Neural cell (in vitro differentiated cells): ENCODE results near the gene ANKRD63. TPM values are rescaled to one million over a fixed set of nuclear protein-coding genes. Genes with fewer than 3 reads are reported as not detected.

Source experiments
- H2AFZ ChIP-seq: fragments of 200-600, 300-800 bp; sonication (generic), shearing (Covaris generic); 2 replicates; pipeline ENCODE4 v1.6.0; 2014; ENCODE audit warnings: low read depth, mild to moderate bottlenecking, antibody characterized with exemption, low read length, moderate library complexity
- H3F3A ChIP-seq: fragments of 200-600 bp; shearing (Covaris generic); 2 replicates; pipeline ENCODE4 v1.6.1; 2016; ENCODE audit warnings: mild to moderate bottlenecking, moderate library complexity, mixed read lengths, antibody characterized with exemption, low read length; ENCODE audit not compliant: insufficient read depth, poor library complexity, severe bottlenecking
- H3K27ac ChIP-seq: fragments of 200-600, 300-800 bp; sonication (generic), shearing (Covaris generic); 2 replicates; pipeline ENCODE4 v1.5.1; 2014; ENCODE audit warnings: mild to moderate bottlenecking, low read length, moderate library complexity
- H3K27me3 ChIP-seq: fragments of 300-800, 200-600 bp; sonication (generic), shearing (Covaris generic); 2 replicates; pipeline ENCODE4 v1.6.0; 2014; ENCODE audit warnings: mild to moderate bottlenecking, low read depth, low read length, moderate library complexity; ENCODE audit not compliant: insufficient read depth
- H3K36me3 ChIP-seq: fragments of 300-800, 200-600 bp; sonication (generic), shearing (Covaris generic); 2 replicates; pipeline ENCODE4 v1.5.1; 2014; ENCODE audit warnings: mild to moderate bottlenecking, antibody characterized with exemption, low read length, moderate library complexity; ENCODE audit not compliant: insufficient read depth
- H3K4me2 ChIP-seq: fragments of 300-800, 200-600 bp; sonication (generic), shearing (Covaris generic); 2 replicates; pipeline ENCODE4 v1.6.0; 2014; ENCODE audit warnings: mild to moderate bottlenecking, low read length
- H3K4me3 ChIP-seq: fragments of 300-800, 200-600 bp; sonication (generic), shearing (Covaris generic); 2 replicates; pipeline ENCODE4 v1.5.1; 2014; ENCODE audit warnings: mild to moderate bottlenecking, low read length, moderate library complexity
- H3K79me2 ChIP-seq: fragments of 200-600 bp; shearing (Covaris generic); replicated peaks from 2 replicates; pipeline ENCODE4 v1.6.0; 2014; ENCODE audit warnings: mild to moderate bottlenecking, low read length, moderate library complexity; ENCODE audit not compliant: insufficient read depth
- H3K9ac ChIP-seq: fragments of 300-800, 200-600 bp; sonication (generic), shearing (Covaris generic); 2 replicates; pipeline ENCODE4 v1.6.1; 2016; ENCODE audit warnings: mild to moderate bottlenecking, low read length, mixed read lengths
- H3K9me2 ChIP-seq: fragments of 200-600 bp; shearing (Covaris generic); 2 replicates; pipeline ENCODE4 v1.6.1; 2016; ENCODE audit warnings: mild to moderate bottlenecking, low read length, mixed read lengths; ENCODE audit not compliant: insufficient read depth
- H3K9me3 ChIP-seq: fragments of 200-600, 300-800 bp; sonication (generic), shearing (Covaris generic); 2 replicates; pipeline ENCODE4 v1.6.1; 2016; ENCODE audit warnings: mild to moderate bottlenecking, mixed run types, low read length, moderate library complexity, mixed read lengths
- H4K20me1 ChIP-seq: fragments of 200-600 bp; shearing (Covaris generic); 2 replicates; pipeline ENCODE4 v1.6.1; 2016; ENCODE audit warnings: mild to moderate bottlenecking, mixed run types; ENCODE audit not compliant: insufficient read depth
- EP300 ChIP-seq: fragments of 450-650 bp; conservative IDR thresholded peaks from 2 replicates; pipeline ENCODE4 v1.6.1; 2014; ENCODE audit warnings: antibody characterized with exemption, mild to moderate bottlenecking, moderate library complexity; ENCODE audit not compliant: poor library complexity, severe bottlenecking
- EZH2 ChIP-seq: fragments of 200-600, 300-800 bp; shearing (Covaris generic), sonication (generic); IDR thresholded peaks from 2 replicates; pipeline ENCODE4 v1.6.1; 2014; ENCODE audit warnings: antibody characterized with exemption, low read length, borderline replicate concordance, mild to moderate bottlenecking; ENCODE audit not compliant: insufficient read depth, poor library complexity, severe bottlenecking
- MXI1 ChIP-seq: fragments of 450-650 bp; conservative IDR thresholded peaks from 2 replicates; pipeline ENCODE4 v1.6.1; 2014; ENCODE audit warnings: antibody characterized with exemption, mild to moderate bottlenecking; ENCODE audit not compliant: poor library complexity, severe bottlenecking
- POLR2AphosphoS5 ChIP-seq: IDR thresholded peaks from 2 replicates; pipeline ENCODE4 v1.6.1; 2012
- RAD21 ChIP-seq: fragments of 450-650 bp; conservative IDR thresholded peaks from 2 replicates; pipeline ENCODE4 v1.6.1; 2014; ENCODE audit warnings: antibody characterized with exemption, mild to moderate bottlenecking, moderate library complexity
- SMC3 ChIP-seq: fragments of 450-650 bp; conservative IDR thresholded peaks from 2 replicates; pipeline ENCODE4 v1.6.1; 2014; ENCODE audit warnings: antibody characterized with exemption, mild to moderate bottlenecking, moderate library complexity; ENCODE audit not compliant: poor library complexity
- TAF1 ChIP-seq: IDR thresholded peaks from 2 replicates; pipeline ENCODE4 v1.6.1; 2012; ENCODE audit warnings: low read depth
- polyA plus RNA-seq: library from polyadenylated mRNA; depleted of rRNA; stranded (reverse); fragments of >200 nt; gene quantifications from 2 replicates; pipeline ENCODE4 v1.2.3, GENCODE V29; 2014
- TF ChIP-seq, protein P1 (sequence below): IDR thresholded peaks from 2 replicates; pipeline ENCODE4 v1.6.1; 2012; ENCODE audit warnings: borderline replicate concordance
- TF ChIP-seq, protein P2 (sequence below): fragments of 450-650 bp; IDR thresholded peaks from 2 replicates; pipeline ENCODE4 v1.5.1; 2014; ENCODE audit warnings: antibody characterized with exemption, mild to moderate bottlenecking, moderate library complexity; ENCODE audit not compliant: poor library complexity, severe bottlenecking

Gene ANKRD63
- polyA plus RNA-seq, 1 donor from 2014 or later = 2.1 TPM

DNA sequence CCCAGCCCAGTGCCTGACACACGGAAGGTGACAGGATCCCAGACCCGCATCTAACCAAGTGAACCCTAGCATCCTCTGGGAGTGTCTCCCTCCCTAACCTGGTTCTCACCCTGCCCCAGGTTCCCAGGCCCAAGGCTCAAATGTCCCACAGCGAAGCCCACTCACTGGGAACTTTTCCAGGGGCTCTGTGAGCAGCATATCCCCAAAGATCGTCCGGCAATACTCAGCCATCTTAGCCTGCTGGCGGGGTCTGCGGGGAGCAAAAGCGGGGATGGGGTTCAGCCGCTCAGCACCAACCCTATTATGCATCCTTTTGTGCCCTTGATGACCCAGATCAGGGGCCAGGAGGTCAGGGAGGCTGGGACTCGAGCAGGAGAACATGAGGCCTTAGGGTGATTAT, 14.5 kb upstream of the ANKRD63 start:
- H3K4me3 ChIP-seq = no peak overlapping the region
- no peak overlapping the region for H3K4me2 ChIP-seq
- H3F3A ChIP-seq = no peaks in the 10 kb centered on the region
- no peak overlapping the region for H3K27ac ChIP-seq
- no peaks in the 10 kb centered on the region for H4K20me1 ChIP-seq
- H3K79me2 ChIP-seq = no peaks in the 10 kb centered on the region
- no peak for TF ChIP-seq SMC3
- TF ChIP-seq, protein P1, sequence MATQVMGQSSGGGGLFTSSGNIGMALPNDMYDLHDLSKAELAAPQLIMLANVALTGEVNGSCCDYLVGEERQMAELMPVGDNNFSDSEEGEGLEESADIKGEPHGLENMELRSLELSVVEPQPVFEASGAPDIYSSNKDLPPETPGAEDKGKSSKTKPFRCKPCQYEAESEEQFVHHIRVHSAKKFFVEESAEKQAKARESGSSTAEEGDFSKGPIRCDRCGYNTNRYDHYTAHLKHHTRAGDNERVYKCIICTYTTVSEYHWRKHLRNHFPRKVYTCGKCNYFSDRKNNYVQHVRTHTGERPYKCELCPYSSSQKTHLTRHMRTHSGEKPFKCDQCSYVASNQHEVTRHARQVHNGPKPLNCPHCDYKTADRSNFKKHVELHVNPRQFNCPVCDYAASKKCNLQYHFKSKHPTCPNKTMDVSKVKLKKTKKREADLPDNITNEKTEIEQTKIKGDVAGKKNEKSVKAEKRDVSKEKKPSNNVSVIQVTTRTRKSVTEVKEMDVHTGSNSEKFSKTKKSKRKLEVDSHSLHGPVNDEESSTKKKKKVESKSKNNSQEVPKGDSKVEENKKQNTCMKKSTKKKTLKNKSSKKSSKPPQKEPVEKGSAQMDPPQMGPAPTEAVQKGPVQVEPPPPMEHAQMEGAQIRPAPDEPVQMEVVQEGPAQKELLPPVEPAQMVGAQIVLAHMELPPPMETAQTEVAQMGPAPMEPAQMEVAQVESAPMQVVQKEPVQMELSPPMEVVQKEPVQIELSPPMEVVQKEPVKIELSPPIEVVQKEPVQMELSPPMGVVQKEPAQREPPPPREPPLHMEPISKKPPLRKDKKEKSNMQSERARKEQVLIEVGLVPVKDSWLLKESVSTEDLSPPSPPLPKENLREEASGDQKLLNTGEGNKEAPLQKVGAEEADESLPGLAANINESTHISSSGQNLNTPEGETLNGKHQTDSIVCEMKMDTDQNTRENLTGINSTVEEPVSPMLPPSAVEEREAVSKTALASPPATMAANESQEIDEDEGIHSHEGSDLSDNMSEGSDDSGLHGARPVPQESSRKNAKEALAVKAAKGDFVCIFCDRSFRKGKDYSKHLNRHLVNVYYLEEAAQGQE = no peak
- no peak for TF ChIP-seq MXI1
- TF ChIP-seq POLR2AphosphoS5 = no peak
- TF ChIP-seq, protein P2, sequence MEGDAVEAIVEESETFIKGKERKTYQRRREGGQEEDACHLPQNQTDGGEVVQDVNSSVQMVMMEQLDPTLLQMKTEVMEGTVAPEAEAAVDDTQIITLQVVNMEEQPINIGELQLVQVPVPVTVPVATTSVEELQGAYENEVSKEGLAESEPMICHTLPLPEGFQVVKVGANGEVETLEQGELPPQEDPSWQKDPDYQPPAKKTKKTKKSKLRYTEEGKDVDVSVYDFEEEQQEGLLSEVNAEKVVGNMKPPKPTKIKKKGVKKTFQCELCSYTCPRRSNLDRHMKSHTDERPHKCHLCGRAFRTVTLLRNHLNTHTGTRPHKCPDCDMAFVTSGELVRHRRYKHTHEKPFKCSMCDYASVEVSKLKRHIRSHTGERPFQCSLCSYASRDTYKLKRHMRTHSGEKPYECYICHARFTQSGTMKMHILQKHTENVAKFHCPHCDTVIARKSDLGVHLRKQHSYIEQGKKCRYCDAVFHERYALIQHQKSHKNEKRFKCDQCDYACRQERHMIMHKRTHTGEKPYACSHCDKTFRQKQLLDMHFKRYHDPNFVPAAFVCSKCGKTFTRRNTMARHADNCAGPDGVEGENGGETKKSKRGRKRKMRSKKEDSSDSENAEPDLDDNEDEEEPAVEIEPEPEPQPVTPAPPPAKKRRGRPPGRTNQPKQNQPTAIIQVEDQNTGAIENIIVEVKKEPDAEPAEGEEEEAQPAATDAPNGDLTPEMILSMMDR = no peak
- TF ChIP-seq RAD21 = no peak
- no peak for TF ChIP-seq EZH2
- TF ChIP-seq EP300 = no peak
- TF ChIP-seq TAF1 = no peak
- H3K9ac ChIP-seq = no peak overlapping the region
- no peaks in the 10 kb centered on the region for H3K36me3 ChIP-seq
- H3K27me3 ChIP-seq = no peaks in the 10 kb centered on the region
- no peaks in the 10 kb centered on the region for H3K9me3 ChIP-seq
- no peak overlapping the region for H2AFZ ChIP-seq
- H3K9me2 ChIP-seq = no peaks in the 10 kb centered on the region

DNA sequence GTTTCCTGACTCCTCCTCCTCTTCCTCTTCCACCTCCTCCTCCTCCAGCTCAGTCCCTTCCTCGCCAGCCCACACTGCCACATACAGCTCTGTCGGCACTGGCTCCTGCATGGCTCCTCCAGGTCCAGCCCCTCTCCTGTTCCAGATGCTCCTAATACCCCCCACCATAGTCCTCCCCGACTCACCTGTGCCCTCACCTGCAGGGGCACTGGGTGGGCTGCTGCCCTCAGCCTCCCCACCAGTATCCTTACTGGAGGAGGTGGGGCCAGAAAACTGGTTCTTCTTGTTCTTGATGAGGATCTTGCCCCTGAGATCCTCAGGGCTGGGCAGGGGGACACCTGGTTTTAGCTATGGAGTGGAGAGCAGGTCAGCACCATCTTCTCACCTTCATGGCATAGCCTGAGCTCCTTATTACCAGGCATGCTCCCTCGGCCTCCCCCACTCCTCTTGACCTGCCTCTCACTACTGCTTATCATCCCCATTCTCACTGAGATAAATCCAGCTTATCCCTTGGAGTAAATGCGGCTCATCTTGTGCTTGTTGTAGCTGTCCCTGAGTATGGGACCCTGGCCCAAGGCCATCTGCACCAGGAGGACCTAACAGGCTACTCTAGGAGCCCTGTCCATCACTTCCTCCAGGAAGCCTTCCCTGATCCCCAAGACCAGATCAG, 13.8 kb upstream of the ANKRD63 start:
- no peaks in the 10 kb centered on the region for H4K20me1 ChIP-seq
- H3K36me3 ChIP-seq = no peaks in the 10 kb centered on the region
- no peaks in the 10 kb centered on the region for H3K79me2 ChIP-seq
- H3K9me3 ChIP-seq = no peaks in the 10 kb centered on the region
- no peak overlapping the region for H3K4me2 ChIP-seq
- H3K4me3 ChIP-seq = no peak overlapping the region
- H3K27ac ChIP-seq = no peak overlapping the region
- H3K9ac ChIP-seq = no peak overlapping the region
- no peak overlapping the region for H2AFZ ChIP-seq
- no peaks in the 10 kb centered on the region for H3F3A ChIP-seq
- H3K27me3 ChIP-seq = no peaks in the 10 kb centered on the region
- H3K9me2 ChIP-seq = no peaks in the 10 kb centered on the region
- TF ChIP-seq SMC3 (no peak), EZH2 (no peak), RAD21 (no peak), POLR2AphosphoS5 (no peak), EP300 (no peak), TAF1 (no peak), MXI1 (no peak)
- TF ChIP-seq, protein P2 = no peak
- TF ChIP-seq, protein P1 = no peak
